K562 (cell line): ENCODE measurements around the gene MYOZ1. TPM values are rescaled to one million over a fixed set of nuclear protein-coding genes. Genes with fewer than 3 reads are reported as not detected.
A peak's percentile ranks its signal among the peaks of the same experiment; 100 is the strongest.

Source experiments
- ATF7 ChIP-seq: fragments of 450-650 bp; IDR thresholded peaks from 2 replicates; pipeline ENCODE4 v1.7.1; 2014; ENCODE audit warnings: mild to moderate bottlenecking, moderate library complexity
- DPF2 ChIP-seq: fragments of 450-650 bp; IDR thresholded peaks from 2 replicates; pipeline ENCODE4 v1.6.1; 2016
- FOXM1 ChIP-seq, 2 experiments: fragments of 450-650 bp in 1 of 2; sonication (generic) in 1 of 2; formaldehyde crosslinking in 1 of 2; IDR thresholded peaks; 2 replicates each; pipeline versions ENCODE4 v1.6.1 to v1.9.0; 2017 to 2022; ENCODE audit warnings: low read depth in 2 of 2, mild to moderate bottlenecking in 2 of 2, missing genetic modification reagents in 1 of 2, moderate library complexity in 1 of 2
- L3MBTL2 ChIP-seq: fragments of 450-650 bp; IDR thresholded peaks from 2 replicates; pipeline ENCODE4 v1.6.1; 2016; ENCODE audit warnings: mild to moderate bottlenecking, moderate library complexity
- MECOM ChIP-seq: fragments of 250-450 bp; sonication (Bioruptor Pico); IDR thresholded peaks from 2 replicates; pipeline ENCODE4 v1.8.0; 2022; ENCODE audit warnings: inconsistent platforms
- MTA2 ChIP-seq: fragments of 450-650 bp; IDR thresholded peaks from 2 replicates; pipeline ENCODE4 v1.6.1; 2016; ENCODE audit warnings: low read depth
- MYNN ChIP-seq, 2 experiments: sonication (generic); formaldehyde crosslinking in 1 of 2; IDR thresholded peaks; 2 replicates each; pipeline versions ENCODE4 v1.5.0 to v1.6.1; 2016 to 2020; ENCODE audit warnings: antibody characterized with exemption in 1 of 2, missing genetic modification reagents in 1 of 2
- NFATC3 ChIP-seq: fragments of 450-650 bp; IDR thresholded peaks from 2 replicates; pipeline ENCODE4 v1.6.1; 2017; ENCODE audit warnings: mild to moderate bottlenecking
- NFIC ChIP-seq: fragments of 450-650 bp; IDR thresholded peaks from 2 replicates; pipeline ENCODE4 v1.6.1; 2017; ENCODE audit warnings: mild to moderate bottlenecking, inconsistent platforms
- PHTF2 ChIP-seq: fragments of 250-450 bp; sonication (Bioruptor Pico); IDR thresholded peaks from 2 replicates; pipeline ENCODE4 v1.5.0; 2021; ENCODE audit warnings: mild to moderate bottlenecking
- SP1 ChIP-seq: sonication (generic); formaldehyde crosslinking; IDR thresholded peaks from 2 replicates; pipeline ENCODE4 v1.8.1; 2022; ENCODE audit warnings: mild to moderate bottlenecking, missing genetic modification reagents
- TEAD4 ChIP-seq, 2 experiments: sonication (generic) in 1 of 2; formaldehyde crosslinking in 1 of 2; IDR thresholded peaks; 2 replicates each; pipeline versions ENCODE4 v1.6.1 to v1.8.0; 2012 to 2022; ENCODE audit warnings: borderline replicate concordance in 1 of 2, inconsistent platforms in 1 of 2, low read length in 1 of 2, mild to moderate bottlenecking in 1 of 2, missing genetic modification reagents in 1 of 2
- ZBTB17 ChIP-seq: fragments of 450-650 bp; formaldehyde crosslinking; IDR thresholded peaks from 2 replicates; pipeline ENCODE4 v1.4.0; 2020; ENCODE audit warnings: mild to moderate bottlenecking
- ZBTB26 ChIP-seq: fragments of 450-650 bp; formaldehyde crosslinking; IDR thresholded peaks from 2 replicates; pipeline ENCODE4 v1.4.0; 2022; ENCODE audit warnings: missing genetic modification characterization
- ZFP36 ChIP-seq: fragments of 150-350 bp; IDR thresholded peaks from 2 replicates; pipeline ENCODE4 v1.6.1; 2018; ENCODE audit warnings: low read length, low read depth; ENCODE audit not compliant: partially characterized antibody
- polyA plus RNA-seq, 8 experiments: library from polyadenylated mRNA; depleted of rRNA in 4 of 8; stranded (reverse) in 5 of 8; unstranded in 3 of 8; fragments of >200 nt; fragmentation: Nextera tagmentation in 2 of 8; fragmentation: Illumina TruSeq in 1 of 8; extraction: Ambion mirVana in 2 of 8; extraction: Trizol in 1 of 8; gene quantifications; 2 replicates each; pipeline versions ENCODE4 v1.2.1 to v1.2.3, GENCODE V29; 2011 to 2014; ENCODE audit warnings: inconsistent platforms in 1 of 8, missing spikeins in 1 of 8
- total RNA-seq, 7 experiments: library from RNA; depleted of rRNA in 6 of 7; stranded (reverse); fragments of >200 nt in 6 of 7; fragmentation: Illumina TruSeq in 2 of 7; extraction: Trizol in 2 of 7; gene quantifications; 2 replicates each; pipeline versions ENCODE4 v1.2.1 to v1.2.3, GENCODE V29; 2011 to 2021; ENCODE audit warnings: low replicate concordance in 1 of 7
- TF ChIP-seq, protein P1 (sequence below), 2 experiments: fragments of 450-650 bp in 1 of 2; sonication (generic) in 1 of 2; formaldehyde crosslinking in 1 of 2; IDR thresholded peaks; 2 replicates each; pipeline versions ENCODE4 v1.7.1 to v1.9.0; 2016 to 2022; ENCODE audit warnings: inconsistent platforms in 1 of 2, mild to moderate bottlenecking in 1 of 2, missing genetic modification reagents in 1 of 2

MYOZ1 gene
- total and polyA plus RNA-seq, 9 of the 15 experiments (the other 6 are each of a cell fraction or from before 2014, with no cell fraction given): 0.03 to 0.18 (median 0.07) TPM; not detected in 5

DNA sequence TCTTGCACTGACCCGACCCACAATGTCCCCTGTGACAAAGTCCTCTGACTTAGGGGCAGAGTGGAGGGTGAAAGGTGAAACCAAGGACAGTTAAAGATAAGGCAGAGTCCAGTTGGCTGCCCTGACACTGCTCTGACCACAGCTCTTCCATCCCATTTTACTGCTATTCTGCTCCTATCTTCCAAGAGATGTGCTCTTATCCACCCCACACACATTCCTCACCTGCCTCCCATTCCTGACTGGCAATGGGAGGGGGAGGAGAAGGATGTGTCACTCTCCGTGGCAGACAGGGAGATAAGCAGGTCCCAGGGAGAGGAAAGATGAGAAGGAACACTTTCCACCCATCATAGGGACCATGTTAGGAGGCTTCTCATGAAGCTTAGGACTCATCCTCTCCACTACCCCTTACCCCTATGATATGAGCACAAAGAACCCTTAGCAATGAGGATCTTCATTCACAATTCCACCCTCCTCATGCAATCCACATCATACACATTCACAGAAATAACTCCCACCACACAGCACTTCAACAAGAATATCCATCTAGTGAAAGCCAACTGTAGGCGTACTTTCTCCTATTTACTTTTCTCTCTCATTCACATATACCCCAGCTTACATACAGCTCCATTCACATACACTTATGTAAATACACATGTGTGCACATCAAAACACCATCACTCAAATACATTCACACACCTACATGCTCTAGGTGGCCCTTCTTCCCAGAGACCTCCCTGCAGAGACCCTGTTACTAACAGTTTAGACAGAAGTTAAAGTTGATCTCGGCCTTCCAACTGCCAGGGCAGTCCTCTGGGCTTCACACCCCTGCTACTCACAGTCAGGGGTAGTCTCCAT lies 7.9 kb upstream of the MYOZ1 start (continued):
- peak; percentile 11; the same call in 1 of the 2 replicates for TF ChIP-seq ZBTB26 (CRISPR knock-in tag)
- no peak for TF ChIP-seq PHTF2 (CRISPR knock-in tag)
- no peak for TF ChIP-seq SP1
- 0 out of 2 replicates have a peak, but pooled peaks have one; percentile 17 for TF ChIP-seq L3MBTL2
- TF ChIP-seq TEAD4 (IDR thresholded peaks at IDR 0.05; ENCODE audit: low read length): peak; percentile 88
- TF ChIP-seq TEAD4 (CRISPR knock-in tag; IDR thresholded peaks at IDR 0.05; ENCODE audit: borderline replicate concordance): no peak
- peak; percentile 91 for TF ChIP-seq MECOM (CRISPR knock-in tag)
- TF ChIP-seq, protein P1, sequence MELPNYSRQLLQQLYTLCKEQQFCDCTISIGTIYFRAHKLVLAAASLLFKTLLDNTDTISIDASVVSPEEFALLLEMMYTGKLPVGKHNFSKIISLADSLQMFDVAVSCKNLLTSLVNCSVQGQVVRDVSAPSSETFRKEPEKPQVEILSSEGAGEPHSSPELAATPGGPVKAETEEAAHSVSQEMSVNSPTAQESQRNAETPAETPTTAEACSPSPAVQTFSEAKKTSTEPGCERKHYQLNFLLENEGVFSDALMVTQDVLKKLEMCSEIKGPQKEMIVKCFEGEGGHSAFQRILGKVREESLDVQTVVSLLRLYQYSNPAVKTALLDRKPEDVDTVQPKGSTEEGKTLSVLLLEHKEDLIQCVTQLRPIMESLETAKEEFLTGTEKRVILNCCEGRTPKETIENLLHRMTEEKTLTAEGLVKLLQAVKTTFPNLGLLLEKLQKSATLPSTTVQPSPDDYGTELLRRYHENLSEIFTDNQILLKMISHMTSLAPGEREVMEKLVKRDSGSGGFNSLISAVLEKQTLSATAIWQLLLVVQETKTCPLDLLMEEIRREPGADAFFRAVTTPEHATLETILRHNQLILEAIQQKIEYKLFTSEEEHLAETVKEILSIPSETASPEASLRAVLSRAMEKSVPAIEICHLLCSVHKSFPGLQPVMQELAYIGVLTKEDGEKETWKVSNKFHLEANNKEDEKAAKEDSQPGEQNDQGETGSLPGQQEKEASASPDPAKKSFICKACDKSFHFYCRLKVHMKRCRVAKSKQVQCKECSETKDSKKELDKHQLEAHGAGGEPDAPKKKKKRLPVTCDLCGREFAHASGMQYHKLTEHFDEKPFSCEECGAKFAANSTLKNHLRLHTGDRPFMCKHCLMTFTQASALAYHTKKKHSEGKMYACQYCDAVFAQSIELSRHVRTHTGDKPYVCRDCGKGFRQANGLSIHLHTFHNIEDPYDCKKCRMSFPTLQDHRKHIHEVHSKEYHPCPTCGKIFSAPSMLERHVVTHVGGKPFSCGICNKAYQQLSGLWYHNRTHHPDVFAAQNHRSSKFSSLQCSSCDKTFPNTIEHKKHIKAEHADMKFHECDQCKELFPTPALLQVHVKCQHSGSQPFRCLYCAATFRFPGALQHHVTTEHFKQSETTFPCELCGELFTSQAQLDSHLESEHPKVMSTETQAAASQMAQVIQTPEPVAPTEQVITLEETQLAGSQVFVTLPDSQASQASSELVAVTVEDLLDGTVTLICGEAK (IDR thresholded peaks at IDR 0.05): 0 out of 2 replicates have a peak, but pooled peaks have one; percentile 23
- TF ChIP-seq, protein P1 (CRISPR knock-in tag; IDR thresholded peaks at IDR 0.05): no peak
- peak; percentile 63; the same call in 1 of the 2 replicates for TF ChIP-seq FOXM1 (IDR thresholded peaks at IDR 0.05; ENCODE audit: low read depth)
- TF ChIP-seq FOXM1 (CRISPR knock-in tag; IDR thresholded peaks at IDR 0.05; ENCODE audit: low read depth): 0 out of 2 replicates have a peak, but pooled peaks have one; percentile 56
- peak; percentile 89 for TF ChIP-seq DPF2
- TF ChIP-seq NFIC: peak; percentile 77
- peak; percentile 67; the same call in 1 of the 2 replicates for TF ChIP-seq ATF7
- no peak for TF ChIP-seq ZFP36
- TF ChIP-seq MYNN (IDR thresholded peaks at IDR 0.05): peak; percentile 62; the same call in 1 of the 2 replicates
- no peak for TF ChIP-seq MYNN (CRISPR knock-in tag; IDR thresholded peaks at IDR 0.05)
- TF ChIP-seq ZBTB17 (CRISPR knock-in tag): peak; percentile 70; the same call in 1 of the 2 replicates
- TF ChIP-seq MTA2: peak; percentile 88
- 0 out of 2 replicates have a peak, but pooled peaks have one; percentile 12 for TF ChIP-seq NFATC3
